Activated naive CD8-positive, alpha-beta T cell treated with anti-CD3 and anti-CD28 coated beads for 36 hours (primary cell): ENCODE measurements around the gene SLC17A7. TPM values are rescaled to one million over a fixed set of nuclear protein-coding genes. Genes with fewer than 3 reads are reported as not detected.

Experiments
- DNase-seq: peaks from one replicate; pipeline ENCODE4 v3.0.0; 2021
- H3K27ac Mint-ChIP-seq: one replicate; pipeline ENCODE4 v1.8.0; 2022; ENCODE audit warnings: mild to moderate bottlenecking, moderate library complexity, mixed read lengths
- H3K27me3 Mint-ChIP-seq: one replicate; pipeline ENCODE4 v1.8.0; 2022; ENCODE audit warnings: mild to moderate bottlenecking, mixed read lengths
- H3K36me3 Mint-ChIP-seq: one replicate; pipeline ENCODE4 v1.8.0; 2021; ENCODE audit warnings: mild to moderate bottlenecking, mixed read lengths
- H3K4me1 Mint-ChIP-seq: one replicate; pipeline ENCODE4 v1.8.0; 2021; ENCODE audit warnings: mixed read lengths
- H3K4me3 Mint-ChIP-seq: one replicate; pipeline ENCODE4 v1.8.0; 2022; ENCODE audit warnings: mild to moderate bottlenecking, moderate library complexity, mixed read lengths
- H3K9me3 Mint-ChIP-seq: one replicate; pipeline ENCODE4 v1.8.0; 2022; ENCODE audit warnings: mixed read lengths
- total RNA-seq, 2 experiments: library from RNA; stranded (reverse); gene quantifications; one replicate each; pipeline ENCODE4 v1.2.3, GENCODE V29; 2021

Gene SLC17A7
- total RNA-seq, 2 experiments from 2014 or later = not detected

DNA sequence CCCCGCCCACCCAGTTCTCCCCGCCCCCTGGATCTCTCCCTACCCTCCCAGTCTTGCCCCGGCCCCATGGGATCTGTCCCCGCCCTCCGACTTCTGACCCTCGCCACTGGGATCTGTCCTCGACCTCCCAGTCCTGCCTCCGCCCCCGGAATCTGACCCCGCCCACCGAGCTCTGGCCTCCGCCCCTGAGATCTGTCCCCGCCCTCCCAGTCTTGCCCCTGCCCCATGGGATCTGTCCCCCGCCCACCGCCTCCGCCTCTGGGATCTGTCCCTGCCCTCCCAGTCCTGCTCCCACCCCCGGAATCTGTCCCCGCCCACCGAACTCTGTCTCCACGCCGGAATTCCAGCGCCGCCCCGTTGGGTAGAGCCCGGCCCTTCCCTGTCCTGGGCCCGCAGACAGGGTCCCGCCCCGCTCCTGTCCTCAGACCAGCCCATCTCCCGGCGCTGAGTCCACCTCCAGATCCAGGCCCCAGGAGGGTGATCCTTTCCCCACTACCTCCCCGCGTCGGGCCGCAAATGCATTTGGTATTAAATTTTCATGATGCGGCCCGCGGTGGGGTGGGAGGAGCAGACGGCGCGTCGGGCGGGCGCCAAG lies 1.5 kb upstream of the SLC17A7 start:
- peak; percentile 59 for DNase-seq
- Mint-ChIP-seq H3K36me3 (peaks cover 5% of the 10 kb centered on the region), H3K9me3 (no peaks in the 10 kb centered on the region), H3K27me3 (peaks cover 52% of the 10 kb centered on the region), H3K4me1 (peaks cover 22% of the 10 kb centered on the region), H3K4me3 (peak overlapping the region; percentile 79), H3K27ac (no peak overlapping the region)

- no peak for DNase-seq
- peak overlapping the region; percentile 79 for H3K4me3 Mint-ChIP-seq
- H3K4me1 Mint-ChIP-seq = peaks cover 22% of the 10 kb centered on the region
- H3K27me3 Mint-ChIP-seq = peaks cover 57% of the 10 kb centered on the region
- H3K36me3 Mint-ChIP-seq = peaks cover 5% of the 10 kb centered on the region
- H3K9me3 Mint-ChIP-seq = no peaks in the 10 kb centered on the region
- H3K27ac Mint-ChIP-seq = no peak overlapping the region
These were observed 1.0 kb upstream of the SLC17A7 start for GRCh38 chr19:49442354-49442753.

- peaks cover 5% of the 10 kb centered on the region for H3K36me3 Mint-ChIP-seq
- H3K4me1 Mint-ChIP-seq = peaks cover 23% of the 10 kb centered on the region
- DNase-seq = no peak
- H3K4me3 Mint-ChIP-seq = peak overlapping the region; percentile 79
- H3K27me3 Mint-ChIP-seq = peaks cover 61% of the 10 kb centered on the region
- H3K9me3 Mint-ChIP-seq = no peaks in the 10 kb centered on the region
- no peak overlapping the region for H3K27ac Mint-ChIP-seq
These were observed 628 bp upstream of the SLC17A7 start for GRCh38 chr19:49441960-49442350.

GRCh38 chr19:49440439-49441209 lies 703 bp downstream of the SLC17A7 start:
- Mint-ChIP-seq H3K9me3 (no peaks in the 10 kb centered on the region), H3K4me3 (no peak overlapping the region), H3K4me1 (peaks cover 32% of the 10 kb centered on the region), H3K27me3 (peaks cover 75% of the 10 kb centered on the region), H3K36me3 (peaks cover 2% of the 10 kb centered on the region), H3K27ac (no peak overlapping the region)
- DNase-seq = no peak

DNA sequence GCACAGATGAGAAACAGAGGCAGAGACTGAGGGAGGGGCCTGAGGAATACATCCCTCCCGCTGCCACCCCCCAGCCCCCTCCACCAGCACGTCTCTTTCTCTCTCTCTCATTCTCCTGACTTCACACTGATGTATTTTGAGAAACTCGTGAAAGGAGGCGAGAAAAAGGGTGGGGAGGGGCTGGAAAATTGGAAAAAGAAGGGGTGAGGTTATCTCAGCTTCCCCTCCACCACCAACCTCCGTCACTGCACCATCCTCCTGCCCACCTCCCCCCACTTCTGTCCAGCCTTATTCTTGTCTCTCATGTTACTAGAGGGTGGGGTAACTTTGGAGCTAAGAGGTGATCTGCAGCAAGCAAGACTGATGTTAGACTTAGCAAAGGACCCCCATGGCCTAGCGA lies 1.5 kb downstream of the SLC17A7 start:
- H3K36me3 Mint-ChIP-seq = peaks cover 2% of the 10 kb centered on the region
- peaks cover 83% of the 10 kb centered on the region for H3K27me3 Mint-ChIP-seq
- H3K9me3 Mint-ChIP-seq = no peaks in the 10 kb centered on the region
- no peak for DNase-seq
- H3K4me1 Mint-ChIP-seq = peaks cover 27% of the 10 kb centered on the region
- H3K4me3 Mint-ChIP-seq = no peak overlapping the region
- no peak overlapping the region for H3K27ac Mint-ChIP-seq

DNA sequence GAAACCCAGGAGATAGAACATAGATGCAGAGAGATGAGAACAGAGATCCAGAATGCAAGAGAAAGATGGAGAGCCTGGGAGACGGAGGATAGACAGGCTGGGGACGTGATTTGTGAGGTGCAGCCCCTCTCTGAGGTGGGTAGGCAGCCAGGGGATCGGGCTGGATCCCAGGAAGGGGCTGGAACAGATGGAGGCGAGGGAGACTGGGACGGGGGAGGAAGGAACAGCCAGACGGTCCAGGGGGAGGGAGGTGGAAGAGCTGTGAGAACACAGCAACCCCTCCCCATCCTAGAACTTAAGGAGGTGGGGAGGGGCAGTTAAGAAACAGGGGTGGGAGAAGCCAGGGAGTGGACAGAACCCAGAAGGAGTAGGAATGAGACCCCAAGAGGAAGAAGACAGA lies 3.1 kb downstream of the SLC17A7 start:
- Mint-ChIP-seq H3K4me3 (no peak overlapping the region), H3K9me3 (no peaks in the 10 kb centered on the region), H3K4me1 (peaks cover 28% of the 10 kb centered on the region), H3K27ac (no peak overlapping the region), H3K27me3 (peaks cover 98% of the 10 kb centered on the region), H3K36me3 (peaks cover 2% of the 10 kb centered on the region)
- no peak for DNase-seq

- Mint-ChIP-seq H3K27me3 (peaks cover 99% of the 10 kb centered on the region), H3K4me1 (peaks cover 27% of the 10 kb centered on the region), H3K27ac (no peak overlapping the region), H3K4me3 (no peak overlapping the region), H3K9me3 (no peaks in the 10 kb centered on the region), H3K36me3 (peaks cover 2% of the 10 kb centered on the region)
- DNase-seq = no peak
These were observed 4.1 kb downstream of the SLC17A7 start for GRCh38 chr19:49437231-49437630.

- no peaks in the 10 kb centered on the region for H3K9me3 Mint-ChIP-seq
- peaks cover 99% of the 10 kb centered on the region for H3K27me3 Mint-ChIP-seq
- no peak overlapping the region for H3K4me3 Mint-ChIP-seq
- peak; percentile 76 for DNase-seq
- H3K36me3 Mint-ChIP-seq = peaks cover 2% of the 10 kb centered on the region
- H3K27ac Mint-ChIP-seq = no peak overlapping the region
- peaks cover 22% of the 10 kb centered on the region for H3K4me1 Mint-ChIP-seq
These were observed 4.8 kb downstream of the SLC17A7 start for GRCh38 chr19:49436381-49437017.

GRCh38 chr19:49435670-49436069 lies 5.7 kb downstream of the SLC17A7 start:
- H3K4me3 Mint-ChIP-seq = no peak overlapping the region
- peaks cover 18% of the 10 kb centered on the region for H3K4me1 Mint-ChIP-seq
- H3K36me3 Mint-ChIP-seq = peaks cover 2% of the 10 kb centered on the region
- peaks cover 100% of the 10 kb centered on the region for H3K27me3 Mint-ChIP-seq
- H3K9me3 Mint-ChIP-seq = no peaks in the 10 kb centered on the region
- H3K27ac Mint-ChIP-seq = no peak overlapping the region
- no peak for DNase-seq

- peaks cover 2% of the 10 kb centered on the region for H3K36me3 Mint-ChIP-seq
- H3K27me3 Mint-ChIP-seq = peaks cover 100% of the 10 kb centered on the region
- DNase-seq = no peak
- H3K4me3 Mint-ChIP-seq = no peak overlapping the region
- no peak overlapping the region for H3K27ac Mint-ChIP-seq
- no peaks in the 10 kb centered on the region for H3K9me3 Mint-ChIP-seq
- H3K4me1 Mint-ChIP-seq = peaks cover 19% of the 10 kb centered on the region
These were observed 6.3 kb downstream of the SLC17A7 start for GRCh38 chr19:49434907-49435583.

- Mint-ChIP-seq H3K4me3 (no peak overlapping the region), H3K27me3 (peaks cover 100% of the 10 kb centered on the region), H3K36me3 (peaks cover 2% of the 10 kb centered on the region), H3K27ac (no peak overlapping the region), H3K4me1 (peaks cover 24% of the 10 kb centered on the region), H3K9me3 (no peaks in the 10 kb centered on the region)
- no peak for DNase-seq
These were observed 8.0 kb downstream of the SLC17A7 start for GRCh38 chr19:49433240-49433901.

GRCh38 chr19:49432141-49433073 lies 8.9 kb downstream of the SLC17A7 start:
- no peak for DNase-seq
- Mint-ChIP-seq H3K27me3 (peaks cover 100% of the 10 kb centered on the region), H3K27ac (no peak overlapping the region), H3K4me1 (peaks cover 29% of the 10 kb centered on the region), H3K4me3 (no peak overlapping the region), H3K36me3 (peaks cover 2% of the 10 kb centered on the region), H3K9me3 (no peaks in the 10 kb centered on the region)

GRCh38 chr19:49431330-49431749 lies 10.0 kb downstream of the SLC17A7 start:
- peaks cover 31% of the 10 kb centered on the region for H3K4me1 Mint-ChIP-seq

More at GRCh38 chr19:49431330-49431749, 10.0 kb downstream of the SLC17A7 start:
- peak; percentile 33 for DNase-seq
- H3K36me3 Mint-ChIP-seq = peaks cover 2% of the 10 kb centered on the region
- no peak overlapping the region for H3K4me3 Mint-ChIP-seq
- H3K9me3 Mint-ChIP-seq = no peaks in the 10 kb centered on the region
- no peak overlapping the region for H3K27ac Mint-ChIP-seq
- H3K27me3 Mint-ChIP-seq = peaks cover 100% of the 10 kb centered on the region
